HG03060 (cell line): ENCODE data around the gene KRT17.
"Not testable (repeated sequence)": the region's sequence is repeated elsewhere in the genome, so short reads cannot be mapped to it uniquely, and the experiment has no call there.

Experiments
- ATAC-seq: cut with Tn5 transposase; IDR thresholded peaks from one replicate; pipeline ENCODE4 v1.9.1; 2021; ENCODE audit warnings: low read depth, moderate number of reproducible peaks; ENCODE audit not compliant: unreplicated experiment

The KRT17 gene

GRCh38 chr17:41580687-41581365, 43.5 kb downstream of the KRT17 start:
- no peak for ATAC-seq

DNA sequence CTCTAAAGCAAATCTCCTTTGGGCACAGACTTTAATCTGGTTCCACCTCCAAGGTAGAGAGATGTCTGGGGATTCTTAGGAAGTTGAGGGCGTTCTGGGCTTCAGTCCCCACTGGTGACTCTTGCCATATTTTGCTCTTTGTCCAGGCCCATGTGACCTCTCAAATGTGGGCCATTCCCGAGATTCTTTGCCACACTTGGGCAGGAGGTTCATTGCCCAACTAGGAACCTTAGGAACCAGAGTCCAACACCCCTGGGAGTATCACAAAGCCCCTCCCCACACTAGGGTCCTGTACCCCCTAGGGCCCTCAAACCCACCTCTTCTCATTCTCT, 44.2 kb downstream of the KRT17 start:
- no peak for ATAC-seq

DNA sequence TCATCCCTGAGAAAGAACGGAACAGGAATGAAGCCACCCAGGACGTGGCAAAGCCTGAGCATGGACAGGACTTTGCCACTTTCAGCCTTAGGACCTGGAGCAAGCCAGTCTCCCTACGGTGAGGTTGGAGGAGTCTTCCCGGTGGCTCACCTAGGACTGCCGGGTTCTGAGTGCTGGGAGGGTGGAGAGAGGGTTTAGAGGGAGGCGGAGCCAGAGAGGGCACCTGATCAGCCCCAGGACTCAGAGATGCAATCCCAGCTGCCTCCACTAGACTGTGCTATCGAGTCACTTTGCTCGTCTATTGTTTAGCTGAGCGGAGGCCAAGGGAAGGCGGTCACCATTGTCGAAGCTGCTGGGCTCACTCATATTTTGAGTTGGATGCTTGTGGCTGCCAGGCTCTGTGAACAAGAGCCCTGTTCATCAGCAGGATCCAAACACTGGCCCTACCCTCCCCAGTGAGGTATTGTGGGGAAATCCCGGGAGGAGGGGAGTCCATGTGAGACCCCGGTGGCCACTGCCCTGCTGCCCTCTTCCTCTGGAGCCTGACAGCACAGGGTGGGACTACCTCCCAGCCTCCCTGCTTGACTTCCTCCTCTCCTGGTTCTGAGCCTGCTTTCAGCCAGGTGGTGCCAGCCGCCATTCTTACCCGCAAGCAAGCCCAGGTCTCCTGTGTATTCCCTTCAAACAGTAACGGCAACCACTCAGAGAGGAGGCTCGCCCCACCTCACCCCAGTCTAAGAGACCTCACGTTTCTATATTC, 44.7 kb downstream of the KRT17 start:
- no peak for ATAC-seq

DNA sequence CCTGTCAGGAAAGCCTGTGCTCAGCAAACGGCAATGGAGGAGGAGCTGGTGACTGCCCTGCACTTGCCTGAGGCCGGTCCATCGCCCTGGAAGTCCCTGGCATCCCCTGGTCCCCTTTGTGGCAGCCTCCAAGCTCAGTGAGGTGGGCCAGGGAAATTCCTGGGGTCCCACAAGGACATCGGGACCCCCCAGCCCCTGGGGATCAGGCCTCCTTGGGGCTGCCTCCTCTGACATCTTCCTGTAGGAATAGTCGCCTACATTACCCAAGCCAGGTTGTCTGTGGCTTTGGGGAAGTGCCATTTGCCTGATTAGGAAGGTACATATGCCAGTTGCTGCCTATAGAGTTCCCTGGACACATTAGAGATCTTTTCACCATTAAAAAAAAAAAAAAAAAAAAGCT, 45.4 kb downstream of the KRT17 start:
- no peak for ATAC-seq

GRCh38 chr17:41578538-41578937, 45.8 kb downstream of the KRT17 start:
- no peak for ATAC-seq

- not testable (repeated sequence) for ATAC-seq
These were observed 47.6 kb downstream of the KRT17 start for GRCh38 chr17:41576740-41577139.

GRCh38 chr17:41575336-41575735, 49.0 kb downstream of the KRT17 start:
- ATAC-seq, result no peak

- no peak for ATAC-seq
These were observed 52.6 kb downstream of the KRT17 start, which contains the start of gene KRT9 for GRCh38 chr17:41571561-41572434. TSS of gene KRT9 (minus strand) at chr17:41572059. CDS start at chr17:41571992, 67 bp downstream.
